Head of caudate nucleus (tissue), 42 donors: Measurements from ENCODE around the gene CCP110.

Source experiments
- DNase-seq, 42 donors: peaks; one replicate each; pipeline versions ENCODE4 v3.0.0 to v3.0.0-alpha.2; 2020 to 2021; ENCODE audit warnings: mixed read lengths in 7 of 42
- intact Hi-C: fragments of 100-400 bp; cut with DNase I; formaldehyde crosslinking; loops from one replicate; pipeline ENCODE4 v1.15.0; 2022

CCP110 gene, protein sequence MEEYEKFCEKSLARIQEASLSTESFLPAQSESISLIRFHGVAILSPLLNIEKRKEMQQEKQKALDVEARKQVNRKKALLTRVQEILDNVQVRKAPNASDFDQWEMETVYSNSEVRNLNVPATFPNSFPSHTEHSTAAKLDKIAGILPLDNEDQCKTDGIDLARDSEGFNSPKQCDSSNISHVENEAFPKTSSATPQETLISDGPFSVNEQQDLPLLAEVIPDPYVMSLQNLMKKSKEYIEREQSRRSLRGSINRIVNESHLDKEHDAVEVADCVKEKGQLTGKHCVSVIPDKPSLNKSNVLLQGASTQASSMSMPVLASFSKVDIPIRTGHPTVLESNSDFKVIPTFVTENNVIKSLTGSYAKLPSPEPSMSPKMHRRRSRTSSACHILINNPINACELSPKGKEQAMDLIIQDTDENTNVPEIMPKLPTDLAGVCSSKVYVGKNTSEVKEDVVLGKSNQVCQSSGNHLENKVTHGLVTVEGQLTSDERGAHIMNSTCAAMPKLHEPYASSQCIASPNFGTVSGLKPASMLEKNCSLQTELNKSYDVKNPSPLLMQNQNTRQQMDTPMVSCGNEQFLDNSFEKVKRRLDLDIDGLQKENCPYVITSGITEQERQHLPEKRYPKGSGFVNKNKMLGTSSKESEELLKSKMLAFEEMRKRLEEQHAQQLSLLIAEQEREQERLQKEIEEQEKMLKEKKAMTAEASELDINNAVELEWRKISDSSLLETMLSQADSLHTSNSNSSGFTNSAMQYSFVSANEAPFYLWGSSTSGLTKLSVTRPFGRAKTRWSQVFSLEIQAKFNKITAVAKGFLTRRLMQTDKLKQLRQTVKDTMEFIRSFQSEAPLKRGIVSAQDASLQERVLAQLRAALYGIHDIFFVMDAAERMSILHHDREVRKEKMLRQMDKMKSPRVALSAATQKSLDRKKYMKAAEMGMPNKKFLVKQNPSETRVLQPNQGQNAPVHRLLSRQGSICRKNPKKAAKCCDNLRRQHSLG

DNA sequence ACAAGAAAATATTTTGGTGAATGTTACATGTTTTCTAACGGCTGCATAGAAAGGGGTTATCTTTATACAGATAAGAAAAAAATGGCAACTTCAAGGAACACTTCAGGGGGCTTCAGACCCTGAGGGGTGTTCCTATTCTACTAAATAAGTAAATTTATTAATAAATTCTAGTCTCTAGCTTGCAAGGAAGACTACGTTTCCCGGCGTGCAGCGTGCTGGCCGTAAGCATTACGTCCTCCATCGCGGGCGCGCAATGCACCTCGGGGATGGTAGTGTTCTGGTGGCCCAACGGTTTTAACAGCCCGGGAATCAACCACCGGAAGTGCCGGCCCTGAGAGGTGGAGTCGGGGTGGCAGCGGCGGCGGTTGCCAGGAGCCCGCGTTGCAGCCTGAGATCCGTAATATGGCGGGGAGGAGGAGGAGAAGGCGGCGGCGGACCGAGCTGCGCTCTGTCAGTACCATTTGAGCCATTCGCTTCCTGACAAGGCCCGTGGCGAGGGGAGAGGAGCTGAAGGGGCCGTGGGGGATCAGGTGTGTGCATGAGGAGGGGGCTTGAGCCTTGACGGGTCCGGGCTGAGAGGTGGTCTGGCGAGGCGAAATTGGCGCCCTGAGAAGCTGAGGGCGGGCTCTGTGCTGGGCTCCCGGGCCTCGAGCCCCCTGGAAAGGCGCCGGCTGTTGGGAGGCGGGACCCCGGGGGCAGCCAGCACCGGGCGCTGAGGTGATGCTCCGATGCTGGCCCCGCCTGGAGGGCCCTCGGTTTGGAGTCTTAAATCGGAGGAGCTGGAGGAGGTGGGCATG, at the start of gene CCP110:
Gene CCP110, plus strand, starts transcription at position 384 of the 797 bp plus-strand sequence. CDS start 3,940 bp downstream, outside the sequence.
- DNase-seq = peak; percentile 98 to 100 (median 99)
- intact Hi-C loops = loop anchor here (2.0 to 10.0 kb wide), 2 partner anchors 31 to 719 kb away; partner anchors contain the start of genes ARL6IP1 and VPS35L

DNA sequence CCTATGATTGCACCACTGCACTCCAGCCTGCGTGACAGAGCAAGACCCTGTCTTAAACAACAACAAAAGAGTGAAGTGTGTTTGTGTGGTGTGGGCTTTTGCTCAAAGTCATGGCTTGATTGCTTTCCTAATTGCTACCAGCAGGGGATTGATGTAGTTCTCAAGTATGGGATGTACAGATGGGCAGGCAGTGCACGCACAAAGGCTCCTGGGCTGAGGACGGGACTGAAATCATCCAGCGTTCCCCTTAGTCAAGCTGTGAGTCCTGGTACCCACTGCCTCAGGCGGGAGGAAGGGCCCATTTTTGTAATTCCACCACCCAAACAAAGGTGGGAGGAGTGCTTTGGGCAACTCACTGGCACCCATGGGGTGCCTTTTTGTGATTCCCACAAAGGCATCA, 49.1 kb upstream of the CCP110 start:
- no peak for DNase-seq
- intact Hi-C loops = no loop called here

DNA sequence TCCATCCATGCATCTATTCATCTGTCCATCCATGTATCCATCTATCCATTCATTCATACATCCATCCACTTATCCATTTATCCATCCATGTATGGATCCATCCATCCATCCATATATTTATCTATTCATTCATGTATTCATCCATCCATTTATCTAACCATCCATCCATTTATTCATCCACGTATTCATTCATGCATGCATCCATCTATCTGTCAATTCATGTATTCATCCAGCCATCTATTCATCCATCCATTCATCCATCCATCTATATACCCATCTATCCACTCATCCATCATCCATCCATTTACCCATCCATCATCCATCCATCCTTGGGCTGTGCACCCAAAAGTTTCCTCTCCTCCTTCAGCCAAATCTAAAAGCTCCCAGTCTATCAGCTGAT, 45.2 kb upstream of the CCP110 start:
- intact Hi-C loops = no loop called here

DNA sequence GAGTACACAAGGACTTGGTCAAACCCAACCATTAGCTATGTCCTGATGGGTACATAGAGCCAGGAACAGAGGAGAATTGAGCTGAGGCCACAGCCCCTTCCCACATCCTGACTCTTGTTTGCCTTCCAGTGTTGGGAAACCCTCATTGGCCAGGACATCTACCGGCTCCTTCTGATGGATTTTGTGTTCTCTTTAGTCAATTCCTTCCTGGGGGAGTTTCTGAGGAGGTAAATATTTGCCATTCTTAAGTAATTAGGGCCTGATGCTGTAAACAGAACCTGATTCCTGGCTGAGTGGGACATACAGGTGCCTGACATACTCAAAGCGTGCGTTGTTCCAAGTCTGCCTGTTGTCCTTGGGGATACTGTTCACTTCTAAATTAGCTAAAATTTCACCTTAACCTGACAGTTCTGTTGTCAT, 44.4 kb upstream of the CCP110 start:
- DNase-seq = no peak
- intact Hi-C loops = no loop called here

More for the DNA sequence above, 45.2 kb upstream of the CCP110 start:
- DNase-seq = no peak

DNA sequence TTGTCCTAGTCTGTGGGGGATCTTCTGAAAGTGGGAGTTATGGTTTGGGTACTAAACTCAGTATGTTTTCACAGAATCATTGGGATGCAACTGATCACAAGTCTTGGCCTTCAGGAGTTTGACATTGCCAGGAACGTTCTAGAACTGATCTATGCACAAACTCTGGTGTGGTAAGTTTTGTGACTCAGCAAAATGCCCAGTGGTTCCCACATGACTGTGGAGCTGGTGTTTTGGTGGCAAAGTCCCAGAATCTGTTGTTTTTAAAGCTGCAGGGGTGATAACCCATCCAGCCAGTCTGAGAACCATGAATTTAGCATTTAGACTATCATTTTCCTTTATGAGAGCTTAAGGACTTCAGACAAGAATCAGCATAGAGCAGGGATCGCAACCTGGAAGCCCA, 42.4 kb upstream of the CCP110 start:
- no peak for DNase-seq
- intact Hi-C loops = no loop called here

DNA sequence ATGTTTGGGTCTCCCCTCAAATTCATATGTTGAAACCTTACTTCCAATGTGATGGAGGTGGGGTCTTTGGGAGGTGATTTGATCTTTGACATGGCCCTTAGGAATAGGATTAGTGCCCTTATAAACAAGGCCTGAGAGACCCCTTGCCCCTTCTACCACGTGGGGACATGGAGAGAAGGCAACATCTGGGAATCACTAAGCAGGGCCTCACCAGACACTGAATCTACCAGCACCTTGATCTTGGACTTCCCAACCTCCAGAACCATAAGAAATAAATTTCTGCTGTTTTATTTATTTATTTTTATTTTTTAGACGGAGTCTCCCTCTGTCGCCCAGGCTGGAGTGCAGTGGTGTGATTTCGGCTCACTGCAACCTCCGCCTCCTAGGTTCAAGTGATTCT, 42.0 kb upstream of the CCP110 start:
- DNase-seq = no peak
- intact Hi-C loops = no loop called here

DNA sequence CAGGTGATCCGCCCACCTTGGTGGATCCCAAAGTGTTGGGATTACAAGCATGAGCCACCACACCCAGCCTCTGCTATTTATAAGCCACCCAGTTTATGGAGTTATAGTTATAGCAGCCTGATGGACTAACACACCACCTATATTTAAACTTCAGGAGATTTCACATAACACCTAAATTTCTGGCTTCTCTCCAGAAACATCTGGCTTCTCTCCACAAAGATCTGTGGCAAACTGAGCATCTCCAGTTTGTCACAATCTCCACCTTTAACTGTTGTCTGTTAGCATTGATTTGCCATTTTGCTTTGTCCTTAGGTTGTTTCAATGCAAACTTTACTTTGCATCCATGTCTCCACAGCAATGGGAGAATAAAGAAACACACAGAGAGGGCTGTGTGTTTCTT, 41.5 kb upstream of the CCP110 start:
- intact Hi-C loops = no loop called here
- DNase-seq = no peak

DNA sequence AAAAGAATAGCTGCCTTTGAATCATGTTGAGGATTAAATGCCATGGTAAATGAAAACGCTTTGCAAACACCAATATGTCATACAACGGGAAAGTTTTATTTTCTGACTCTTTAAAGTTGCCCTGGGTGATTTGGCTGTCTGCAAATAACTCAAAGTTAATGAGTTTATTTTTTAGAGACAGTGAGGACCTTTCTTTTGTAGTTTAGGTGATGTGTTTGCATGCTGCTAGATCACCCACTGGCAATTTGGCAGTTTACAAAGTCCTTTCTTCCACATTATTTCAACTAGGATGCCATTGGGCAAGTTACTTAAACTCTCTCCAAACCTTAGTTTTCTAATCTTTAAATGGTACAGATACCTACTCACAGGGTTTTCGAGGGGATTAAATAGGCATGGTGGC, 39.6 kb upstream of the CCP110 start:
- intact Hi-C loops = no loop called here
- no peak for DNase-seq

DNA sequence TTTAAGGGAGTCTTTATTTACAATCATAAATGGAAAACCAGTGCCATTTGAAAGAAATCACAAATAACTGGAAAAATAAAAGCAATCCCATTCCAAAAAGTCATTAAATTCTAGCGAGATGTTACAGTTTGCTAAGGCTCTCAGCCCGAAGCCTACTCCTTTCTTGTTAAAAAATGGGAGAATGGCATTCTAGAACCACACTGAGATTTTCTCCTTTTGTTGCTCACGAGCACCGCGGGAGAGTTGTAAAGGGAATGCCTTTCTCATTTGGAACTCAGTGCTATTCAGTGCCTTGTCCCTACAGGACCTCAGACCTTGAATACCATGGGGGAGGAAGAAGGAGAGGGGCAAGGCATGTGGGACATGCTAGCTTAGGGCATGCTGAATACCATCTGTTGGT, 38.1 kb upstream of the CCP110 start:
- intact Hi-C loops = no loop called here
- no peak for DNase-seq

DNA sequence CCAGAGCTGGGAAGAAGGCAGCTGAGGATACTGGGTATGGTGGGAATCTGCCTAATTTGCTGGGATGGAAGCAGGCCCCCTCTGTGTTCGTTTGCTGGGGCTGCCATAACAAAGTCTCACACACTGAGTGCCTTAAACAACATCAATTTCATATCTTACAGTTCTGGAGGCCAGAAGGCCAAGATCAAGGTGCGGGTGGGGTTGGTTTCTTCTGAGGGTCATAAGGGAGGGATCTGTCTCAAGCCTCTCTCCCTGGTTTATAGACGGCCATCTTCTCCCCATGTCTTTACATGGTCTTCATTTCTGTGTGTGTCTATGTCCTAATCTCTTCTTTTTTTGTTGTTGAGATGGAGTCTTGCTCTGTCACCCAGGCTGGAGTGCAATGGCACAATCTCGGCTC, 37.7 kb upstream of the CCP110 start:
- intact Hi-C loops = no loop called here
- no peak for DNase-seq

DNA sequence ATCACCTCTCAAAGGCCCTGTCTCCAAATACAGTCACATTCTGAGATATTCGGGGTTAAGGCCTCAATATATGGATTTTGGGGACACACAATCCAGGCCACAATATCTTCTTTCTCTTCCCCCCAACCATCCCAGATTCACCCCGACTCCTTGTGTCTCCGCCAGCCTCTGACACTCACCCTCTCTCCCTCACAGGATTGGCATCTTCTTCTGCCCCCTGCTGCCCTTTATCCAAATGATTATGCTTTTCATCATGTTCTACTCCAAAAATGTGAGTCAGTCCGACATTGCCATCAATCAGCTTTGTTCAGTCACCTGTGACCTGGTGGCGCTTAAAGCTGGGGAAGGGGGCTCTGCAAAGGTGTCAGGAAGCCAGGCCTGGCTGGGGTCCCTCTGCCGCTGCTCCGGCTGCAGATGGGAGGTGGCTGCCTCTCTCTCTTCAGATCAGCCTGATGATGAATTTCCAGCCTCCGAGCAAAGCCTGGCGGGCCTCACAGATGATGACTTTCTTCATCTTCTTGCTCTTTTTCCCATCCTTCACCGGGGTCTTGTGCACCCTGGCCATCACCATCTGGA, 36.9 kb upstream of the CCP110 start:
- intact Hi-C loops = no loop called here
- no peak for DNase-seq

DNA sequence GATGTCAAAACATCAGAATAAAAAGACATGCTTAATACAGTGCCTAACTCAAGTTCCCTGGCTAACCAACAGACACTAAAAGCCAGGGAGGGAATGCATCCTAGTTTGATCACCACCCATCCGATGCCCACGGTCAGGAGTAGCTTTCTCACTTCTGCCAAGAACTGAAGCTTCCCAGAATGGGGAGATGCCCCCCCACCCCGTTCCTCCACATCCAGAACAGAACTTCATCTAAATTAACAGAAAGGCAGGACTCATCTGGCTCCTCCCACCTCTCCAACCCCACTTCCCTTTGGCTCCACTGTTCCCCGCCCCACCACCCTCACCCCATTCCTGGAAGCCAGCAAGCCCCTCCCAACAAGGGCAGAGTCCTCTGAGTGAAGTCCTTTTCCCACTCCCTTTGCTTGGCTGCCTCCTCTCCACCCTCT, 35.5 kb upstream of the CCP110 start:
- intact Hi-C loops = no loop called here
- no peak for DNase-seq

DNA sequence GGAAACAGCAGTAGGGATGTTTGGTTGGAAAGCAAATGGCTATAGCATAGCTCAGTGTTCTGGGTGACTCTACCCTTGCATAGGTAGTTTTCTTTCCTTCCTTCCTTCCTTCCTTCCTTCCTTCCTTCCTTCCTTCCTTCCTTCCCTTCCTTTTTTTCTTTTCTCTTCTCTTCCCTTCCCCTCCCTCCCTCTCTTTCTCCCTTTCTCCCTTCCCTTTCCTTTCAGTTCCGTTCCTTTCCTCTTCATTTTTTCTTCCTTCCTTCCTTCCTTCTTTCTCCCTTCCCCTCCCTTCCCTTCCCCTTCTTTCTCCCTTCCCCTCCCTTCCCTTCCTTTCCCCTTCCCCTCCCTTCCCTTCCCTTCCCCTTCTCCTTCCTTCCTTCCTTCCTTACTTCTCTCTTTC, 33.1 kb upstream of the CCP110 start:
- DNase-seq = no peak
- intact Hi-C loops = no loop called here

DNA sequence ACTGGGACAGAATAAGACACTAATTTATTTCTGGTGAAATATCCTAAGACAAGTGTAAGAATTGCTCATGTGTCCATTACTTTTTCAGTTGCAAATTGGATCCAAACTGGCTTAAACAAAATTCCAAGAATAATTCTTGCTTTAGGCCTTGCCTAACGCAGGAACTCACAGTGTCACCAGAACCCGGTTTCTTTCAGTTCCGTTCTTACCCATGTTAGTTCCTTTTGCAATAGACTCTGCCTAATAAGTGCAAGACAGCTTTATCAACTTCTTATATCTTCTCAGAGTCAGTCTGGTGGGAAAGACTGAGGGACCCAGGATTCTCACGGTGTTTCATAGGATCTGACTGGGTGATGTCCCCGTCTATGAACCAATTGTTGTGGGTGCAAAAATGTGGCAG, 26.6 kb upstream of the CCP110 start:
- intact Hi-C loops = no loop called here

DNA sequence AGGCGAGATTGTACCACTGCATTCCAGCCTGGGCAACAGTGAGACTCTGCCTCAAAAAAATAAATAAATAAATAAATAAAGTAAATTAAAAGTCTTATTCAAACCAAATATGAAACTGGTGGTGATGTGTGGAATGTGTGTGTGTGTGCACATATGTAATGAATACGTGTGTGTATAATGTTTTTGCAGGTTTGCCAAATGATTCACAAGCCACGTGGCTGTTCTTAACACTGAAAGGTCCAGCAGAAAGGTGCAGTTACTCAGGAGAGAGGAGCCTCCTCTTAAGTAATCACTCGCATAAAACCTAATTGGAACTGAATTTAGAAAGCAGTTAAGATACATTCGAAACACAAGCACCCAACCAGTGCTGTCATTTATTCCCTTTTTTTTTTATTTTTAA, 24.7 kb upstream of the CCP110 start:
- intact Hi-C loops = no loop called here

More for the DNA sequence above, 26.6 kb upstream of the CCP110 start:
- DNase-seq = peak in 1 of 42 donors; percentile 32

DNA sequence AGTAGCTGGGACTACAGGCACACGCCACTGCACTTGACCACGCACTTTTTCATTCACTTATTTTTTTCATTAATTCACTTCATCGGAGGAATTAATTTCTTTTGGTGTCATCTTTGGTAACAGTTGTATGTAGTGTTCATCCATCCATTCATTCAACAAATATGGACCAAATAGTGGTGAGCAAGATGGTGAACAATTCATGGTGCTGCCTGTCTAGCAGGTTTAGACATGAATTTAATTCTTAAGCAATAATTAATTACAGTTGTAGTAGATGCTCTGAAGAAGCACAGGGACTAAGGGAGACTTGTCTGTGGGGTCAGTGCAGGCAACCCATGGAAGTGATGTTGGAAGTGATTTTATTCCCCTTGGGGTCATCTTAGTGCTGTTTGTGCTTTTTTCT, 24.3 kb upstream of the CCP110 start:
- DNase-seq = peak in 1 of 42 donors; percentile 6
- intact Hi-C loops = no loop called here

More for the DNA sequence above, 24.7 kb upstream of the CCP110 start:
- peak in 1 of 42 donors; percentile 21 for DNase-seq

DNA sequence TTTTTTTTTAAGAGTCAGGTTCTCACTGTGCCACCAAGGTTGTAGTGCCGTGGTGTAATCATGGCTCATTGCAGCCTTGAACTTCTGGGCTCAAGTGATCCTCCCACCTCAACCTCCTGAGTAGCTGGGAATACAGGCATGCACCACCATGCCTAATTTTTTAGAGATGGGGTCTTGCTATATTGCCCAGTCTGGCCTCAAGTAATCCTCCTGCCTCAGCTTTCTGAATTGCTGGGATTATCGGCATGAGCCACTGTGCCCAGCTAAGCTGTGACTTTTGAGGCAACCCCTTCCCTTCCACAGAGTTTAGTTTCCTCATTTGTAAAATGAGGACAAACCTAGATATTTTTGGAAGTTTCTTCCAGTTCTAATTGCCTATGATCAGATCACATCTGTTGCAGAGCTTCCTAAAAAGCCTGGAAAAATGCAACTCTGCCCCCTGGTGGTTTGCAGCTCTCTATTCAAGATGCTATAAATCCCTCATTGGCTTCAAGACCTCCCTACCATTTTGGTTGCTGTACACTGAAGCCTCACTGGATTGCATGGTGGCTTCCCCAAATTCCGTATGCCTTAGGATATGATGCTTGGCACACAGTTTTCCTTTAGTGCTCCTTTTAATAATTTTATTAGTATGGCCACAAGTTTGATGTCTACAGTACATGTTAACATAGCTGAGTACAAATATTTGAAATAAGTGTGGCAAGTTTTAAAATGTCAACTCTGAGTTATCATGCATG, 21.2 kb upstream of the CCP110 start:
- peak; percentile 43 to 94 (median 84) for DNase-seq
- intact Hi-C loops = loop anchor here (5.0 to 10.0 kb wide), 2 partner anchors 98 to 415 kb away; no protein-coding TSS in a partner anchor
